ENCODE results near the gene PHF12.

DNA sequence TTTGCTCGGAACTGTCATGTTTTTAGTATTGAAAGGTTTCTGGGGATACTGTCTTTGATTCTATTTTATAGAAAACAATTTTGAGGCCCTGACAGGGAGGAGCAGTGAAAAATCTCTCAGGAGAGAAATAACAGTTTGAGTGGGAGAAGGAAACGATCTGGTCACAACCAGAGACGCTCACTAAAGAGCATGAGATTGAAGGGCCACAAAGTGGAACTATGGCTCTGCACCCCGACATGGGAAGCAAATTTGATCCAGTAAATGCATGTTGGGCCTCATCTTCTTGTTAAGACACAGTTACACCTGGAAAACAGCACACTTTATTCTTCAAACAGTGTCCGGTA is 96.0 kb downstream of the PHF12 start:
- TF ChIP-seq, protein P1, sequence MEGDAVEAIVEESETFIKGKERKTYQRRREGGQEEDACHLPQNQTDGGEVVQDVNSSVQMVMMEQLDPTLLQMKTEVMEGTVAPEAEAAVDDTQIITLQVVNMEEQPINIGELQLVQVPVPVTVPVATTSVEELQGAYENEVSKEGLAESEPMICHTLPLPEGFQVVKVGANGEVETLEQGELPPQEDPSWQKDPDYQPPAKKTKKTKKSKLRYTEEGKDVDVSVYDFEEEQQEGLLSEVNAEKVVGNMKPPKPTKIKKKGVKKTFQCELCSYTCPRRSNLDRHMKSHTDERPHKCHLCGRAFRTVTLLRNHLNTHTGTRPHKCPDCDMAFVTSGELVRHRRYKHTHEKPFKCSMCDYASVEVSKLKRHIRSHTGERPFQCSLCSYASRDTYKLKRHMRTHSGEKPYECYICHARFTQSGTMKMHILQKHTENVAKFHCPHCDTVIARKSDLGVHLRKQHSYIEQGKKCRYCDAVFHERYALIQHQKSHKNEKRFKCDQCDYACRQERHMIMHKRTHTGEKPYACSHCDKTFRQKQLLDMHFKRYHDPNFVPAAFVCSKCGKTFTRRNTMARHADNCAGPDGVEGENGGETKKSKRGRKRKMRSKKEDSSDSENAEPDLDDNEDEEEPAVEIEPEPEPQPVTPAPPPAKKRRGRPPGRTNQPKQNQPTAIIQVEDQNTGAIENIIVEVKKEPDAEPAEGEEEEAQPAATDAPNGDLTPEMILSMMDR (IDR thresholded peaks at IDR 0.05) = no peak
- no peak for TF ChIP-seq POLR2A (IDR thresholded peaks at IDR 0.05)
- no peak for TF ChIP-seq POLR2AphosphoS5 (IDR thresholded peaks at IDR 0.05)

Measured in sigmoid colon (tissue), 4 donors.